Left renal cortex interstitium (tissue), 4 donors: ENCODE results near the gene TAS2R10. TPM values are rescaled to one million over a fixed set of nuclear protein-coding genes. Genes with fewer than 3 reads are reported as not detected.

ENCODE experiments used
- DNase-seq, 4 donors: peaks; one replicate each; pipeline ENCODE4 v3.0.0-alpha.2; 2013; ENCODE audit warnings: low read depth in 4 of 4, low spot score in 2 of 4, missing footprints in 1 of 4
- polyA plus RNA-seq, 4 donors: library from polyadenylated mRNA; unstranded; fragments of 120-200 nt; gene quantifications; one replicate each; pipeline ENCODE4 v1.2.1, GENCODE V29; 2013; ENCODE audit not compliant: insufficient read length in 4 of 4

TAS2R10 gene
- polyA plus RNA-seq, 4 donors, result 0.65 to 3.4 (median 1.7) TPM

DNA sequence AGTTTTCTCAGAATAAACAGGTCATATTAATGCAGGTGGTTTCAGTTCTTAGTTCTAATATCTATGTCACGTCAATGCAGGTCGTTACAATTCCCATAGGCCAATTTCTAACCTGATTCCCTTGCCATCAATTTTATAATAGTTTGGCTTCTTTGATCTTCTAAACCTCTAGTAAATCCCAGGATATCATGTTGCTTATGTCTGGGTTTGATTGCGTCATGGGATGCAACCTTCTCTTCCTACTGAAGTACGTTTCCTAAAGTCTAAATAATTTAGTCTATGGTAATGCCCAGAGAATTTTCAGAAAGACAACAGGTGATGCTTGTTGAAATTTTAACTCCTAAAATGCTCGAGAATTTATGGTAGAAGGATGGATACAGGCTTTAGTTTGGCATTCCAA is 42.9 kb downstream of the TAS2R10 start:
- DNase-seq, result no peak

- no peak for DNase-seq
Observed at GRCh38 chr12:10779103-10779502, 47.1 kb downstream of the TAS2R10 start.

Other genes with a start within 250 kb of the TAS2R10 start
- gene MAGOHB, start 212.7 kb downstream of the TAS2R10 start, polyA plus RNA-seq, result 10 to 100 TPM; 36.2 to 49.5 (median 40.2) TPM
- gene STYK1, start 152.3 kb downstream of the TAS2R10 start, polyA plus RNA-seq, result 1 to 10 TPM in 2 of 4 donors, under 1 TPM in 2; 0.67 to 1.2 (median 0.86) TPM
- gene YBX3, start 103.0 kb downstream of the TAS2R10 start, polyA plus RNA-seq, result 100 to 1,000 TPM; 215 to 278 (median 231) TPM
- not detected for gene TAS2R7, start 23.7 kb downstream of the TAS2R10 start, polyA plus RNA-seq
- not detected for gene TAS2R8, start 19.1 kb downstream of the TAS2R10 start, polyA plus RNA-seq
- under 1 TPM in 1 of 4 donors, not detected in 3; 0.09 TPM for gene TAS2R9, start 16.2 kb downstream of the TAS2R10 start, polyA plus RNA-seq
- gene PRR4, start 23.1 kb upstream of the TAS2R10 start, polyA plus RNA-seq, result 10 to 100 TPM in 2 of 4 donors, 1 to 10 TPM in 2; 4.0 to 15.1 (median 8.7) TPM
- gene PRH1, start 57.9 kb upstream of the TAS2R10 start, polyA plus RNA-seq, result 10 to 100 TPM; 13.8 to 18.5 (median 15.5) TPM
- under 1 TPM in 2 of 4 donors, not detected in 2; 0.19 to 0.21 TPM for gene TAS2R13, start 83.2 kb upstream of the TAS2R10 start, polyA plus RNA-seq
- under 1 TPM; 0.32 to 0.99 (median 0.57) TPM for gene PRH2, start 102.9 kb upstream of the TAS2R10 start, polyA plus RNA-seq
- gene TAS2R14, start 112.9 kb upstream of the TAS2R10 start, polyA plus RNA-seq, result 1 to 10 TPM; 2.1 to 5.8 (median 3.4) TPM
- under 1 TPM in 1 of 4 donors, not detected in 3; 0.14 TPM for gene TAS2R50, start 160.6 kb upstream of the TAS2R10 start, polyA plus RNA-seq
- 1 to 10 TPM in 3 of 4 donors, under 1 TPM in 1; 0.38 to 4.1 (median 1.8) TPM for gene TAS2R20, start 171.9 kb upstream of the TAS2R10 start, polyA plus RNA-seq
- 1 to 10 TPM in 2 of 4 donors, under 1 TPM in 2; 0.79 to 2.1 (median 1.3) TPM for gene TAS2R19, start 196.3 kb upstream of the TAS2R10 start, polyA plus RNA-seq
- gene TAS2R31, start 205.0 kb upstream of the TAS2R10 start, polyA plus RNA-seq, result 1 to 10 TPM in 3 of 4 donors, under 1 TPM in 1; 0.71 to 2.0 (median 1.6) TPM
- gene TAS2R46, start 235.9 kb upstream of the TAS2R10 start, polyA plus RNA-seq, result under 1 TPM in 3 of 4 donors, not detected in 1; 0.14 to 0.24 (median 0.23) TPM